ENCODE results near the gene CAMK2D. TPM values are rescaled to one million over a fixed set of nuclear protein-coding genes. Genes with fewer than 3 reads are reported as not detected.

The CAMK2D gene
- polyA plus RNA-seq, 3 donors = 10.4 to 30.6 (median 19.6) TPM

GRCh38 chr4:113555868-113556267 lies 205.7 kb downstream of the CAMK2D start:
- Mint-ChIP-seq H3K36me3 (peaks cover 5 to 12% of the 10 kb centered on the region in 2 donors), H3K27ac (no peak overlapping the region), H3K4me3 (no peak overlapping the region), H3K9me3 (no peaks in the 10 kb centered on the region), H3K4me1 (peaks cover 21% of the 10 kb centered on the region), H3K27me3 (ENCODE audit: low read depth in 3 of 3) (peaks cover 0 to 14% (median 3%) of the 10 kb centered on the region in 3 donors)
- peak in 2 of 3 donors; percentile 10 to 19 for DNase-seq
- no peaks in the 10 kb centered on the region for H3K9me3 ChIP-seq (replicated peaks in 1 of 2; ENCODE audit: control insufficient read depth in 1 of 2, insufficient read depth in 1 of 2, low read length in 2 of 2)
- 71% methylated on average over 3 of the region's 5 CpGs for WGBS (ENCODE audit: insufficient coverage)
- H2AFZ ChIP-seq (ENCODE audit: insufficient read depth, low read depth, low read length, poor library complexity, severe bottlenecking) = no peak overlapping the region
- H3K4me1 ChIP-seq (ENCODE audit: control insufficient read depth in 1 of 2, insufficient read depth in 2 of 2, low read length in 2 of 2) = peaks cover 11 to 13% of the 10 kb centered on the region in 2 donors
- H3K36me3 ChIP-seq (replicated peaks in 1 of 2; ENCODE audit: control insufficient read depth in 1 of 2, insufficient read depth in 2 of 2, low read length in 2 of 2) = no peaks in the 10 kb centered on the region
- H3K9ac ChIP-seq (ENCODE audit: insufficient read depth, low read length, poor library complexity, severe bottlenecking) = no peak overlapping the region
- TF ChIP-seq CTCF (IDR thresholded peaks at IDR 0.05) = no peak
- no peaks in the 10 kb centered on the region for H3K27me3 ChIP-seq (ENCODE audit: control insufficient read depth in 2 of 2, insufficient read depth in 2 of 2, low read length in 2 of 2)
- H4K20me1 ChIP-seq (ENCODE audit: insufficient read depth, low read length) = peaks cover 17% of the 10 kb centered on the region
- intact Hi-C loops (cut with micrococcal nuclease) = loop anchor here in 1 of 2 donors (10.0 kb wide), 1 partner anchor 349 kb away; no protein-coding TSS in a partner anchor
- no peak overlapping the region for H3K4me3 ChIP-seq (replicated peaks in 1 of 3; ENCODE audit: low read depth in 2 of 3, low read length in 3 of 3)
- no peak overlapping the region for H3K4me2 ChIP-seq (replicated peaks; ENCODE audit: extremely low read depth, low read length, poor library complexity, severe bottlenecking)
- no peaks in the 10 kb centered on the region for H3K79me2 ChIP-seq (ENCODE audit: insufficient read depth, low read length)
- H3K27ac ChIP-seq (ENCODE audit: low read depth in 1 of 2, low read length in 2 of 2) = peak overlapping the region in 1 of 2 donors; percentile 4

- TF ChIP-seq CTCF (IDR thresholded peaks at IDR 0.05) = no peak
- no peak overlapping the region for H2AFZ ChIP-seq (ENCODE audit: insufficient read depth, low read depth, low read length, poor library complexity, severe bottlenecking)
- Mint-ChIP-seq H3K36me3 (peaks cover 5 to 15% of the 10 kb centered on the region in 2 donors), H3K27me3 (ENCODE audit: low read depth in 3 of 3) (peaks cover 0 to 15% (median 3%) of the 10 kb centered on the region in 3 donors), H3K4me1 (peaks cover 18% of the 10 kb centered on the region), H3K4me3 (no peak overlapping the region), H3K9me3 (no peaks in the 10 kb centered on the region), H3K27ac (no peak overlapping the region)
- H3K9me3 ChIP-seq (replicated peaks in 1 of 2; ENCODE audit: control insufficient read depth in 1 of 2, insufficient read depth in 1 of 2, low read length in 2 of 2) = no peaks in the 10 kb centered on the region
- no peak overlapping the region for H3K9ac ChIP-seq (ENCODE audit: insufficient read depth, low read length, poor library complexity, severe bottlenecking)
- no peaks in the 10 kb centered on the region for H3K27me3 ChIP-seq (ENCODE audit: control insufficient read depth in 2 of 2, insufficient read depth in 2 of 2, low read length in 2 of 2)
- H3K36me3 ChIP-seq (replicated peaks in 1 of 2; ENCODE audit: control insufficient read depth in 1 of 2, insufficient read depth in 2 of 2, low read length in 2 of 2) = no peaks in the 10 kb centered on the region
- DNase-seq = no peak
- no peak overlapping the region for H3K4me2 ChIP-seq (replicated peaks; ENCODE audit: extremely low read depth, low read length, poor library complexity, severe bottlenecking)
- H3K4me3 ChIP-seq (replicated peaks in 1 of 3; ENCODE audit: low read depth in 2 of 3, low read length in 3 of 3) = no peak overlapping the region
- intact Hi-C loops (cut with micrococcal nuclease) = loop anchor here in 1 of 2 donors (10.0 kb wide), 1 partner anchor 352 kb away; no protein-coding TSS in a partner anchor
- H4K20me1 ChIP-seq (ENCODE audit: insufficient read depth, low read length) = peaks cover 13% of the 10 kb centered on the region
- H3K27ac ChIP-seq (ENCODE audit: low read depth in 1 of 2, low read length in 2 of 2) = no peak overlapping the region
- no CpG with 5 or more reads among the region's 3 CpGs for WGBS (ENCODE audit: insufficient coverage)
- peaks cover 11 to 13% of the 10 kb centered on the region in 2 donors for H3K4me1 ChIP-seq (ENCODE audit: control insufficient read depth in 1 of 2, insufficient read depth in 2 of 2, low read length in 2 of 2)
- no peaks in the 10 kb centered on the region for H3K79me2 ChIP-seq (ENCODE audit: insufficient read depth, low read length)
These were observed 208.5 kb downstream of the CAMK2D start for GRCh38 chr4:113553082-113553481.

Data from CD14-positive monocyte (primary cell).